MCF 10A (cell line): ENCODE data around the gene SPOCK3. TPM values are rescaled to one million over a fixed set of nuclear protein-coding genes. Genes with fewer than 3 reads are reported as not detected.
"Not testable (repeated sequence)": the region's sequence is repeated elsewhere in the genome, so short reads cannot be mapped to it uniquely, and the experiment has no call there.

Experiments
- BruUV-seq: library from RNA; stranded (reverse); fragments of 400-500 nt; replicated peaks from 2 replicates; lab custom pipeline; 2021; lab: Mats Ljungman, UMichigan
- CTCF ChIA-PET: fragments of 300-600 bp; sonication (Branson Sonifier 250); formaldehyde crosslinking; extraction: SDS; loops from one replicate; lab custom pipeline; 2021; ENCODE audit warnings: antibody characterized with exemption, inconsistent platforms; lab: Yijun Ruan, JAX
- POLR2A ChIA-PET: fragments of 300-600, 350-650 bp; sonication (Branson Sonifier 250); formaldehyde crosslinking; extraction: SDS; loops from one replicate; lab custom pipeline; 2020; ENCODE audit warnings: antibody characterized with exemption, inconsistent platforms; lab: Yijun Ruan, JAX
- DNase-seq: peaks from one replicate; pipeline ENCODE4 v3.0.0-alpha.2; 2018; ENCODE audit not compliant: unreplicated experiment
- H3K27ac Mint-ChIP-seq: one replicate; pipeline ENCODE4 v1.8.0; 2022; ENCODE audit warnings: mild to moderate bottlenecking, low read depth, mixed read lengths; ENCODE audit not compliant: unreplicated experiment
- H3K27me3 Mint-ChIP-seq: one replicate; pipeline ENCODE4 v1.8.0; 2022; ENCODE audit warnings: mixed read lengths; ENCODE audit not compliant: insufficient read depth, unreplicated experiment
- H3K36me3 Mint-ChIP-seq: one replicate; pipeline ENCODE4 v1.8.0; 2022; ENCODE audit warnings: mild to moderate bottlenecking, moderate library complexity, mixed read lengths; ENCODE audit not compliant: insufficient read depth, unreplicated experiment
- H3K4me1 Mint-ChIP-seq: one replicate; pipeline ENCODE4 v1.8.0; 2022; ENCODE audit warnings: mixed read lengths; ENCODE audit not compliant: insufficient read depth, unreplicated experiment
- H3K4me3 Mint-ChIP-seq: one replicate; pipeline ENCODE4 v1.8.0; 2022; ENCODE audit warnings: mild to moderate bottlenecking, moderate library complexity, mixed read lengths; ENCODE audit not compliant: unreplicated experiment
- H3K9me3 Mint-ChIP-seq: one replicate; pipeline ENCODE4 v1.8.0; 2022; ENCODE audit warnings: mixed read lengths; ENCODE audit not compliant: unreplicated experiment
- CTCF ChIP-seq: fragments of 200-600 bp; IDR thresholded peaks from one replicate; pipeline ENCODE4 v1.8.0; 2022; ENCODE audit warnings: antibody characterized with exemption, mild to moderate bottlenecking; ENCODE audit not compliant: unreplicated experiment
- intact Hi-C: fragments of 100-400 bp; cut with micrococcal nuclease; formaldehyde crosslinking; loops from 2 replicates; pipeline ENCODE4 v1.14.1; 2022
- total RNA-seq: library from RNA; stranded (reverse); gene quantifications from 2 replicates; pipeline ENCODE4 v1.2.3, GENCODE V29; 2022

SPOCK3 gene
- total RNA-seq, 1 experiment from 2014 or later: not detected

- Mint-ChIP-seq H3K4me3 (no peak overlapping the region), H3K27ac (no peak overlapping the region), H3K27me3 (no peaks in the 10 kb centered on the region), H3K4me1 (peaks cover 12% of the 10 kb centered on the region), H3K9me3 (no peaks in the 10 kb centered on the region), H3K36me3 (no peaks in the 10 kb centered on the region)
- no peak for TF ChIP-seq CTCF
- no TSS peak for BruUV-seq
- peak; percentile 8 for DNase-seq
- CTCF ChIA-PET: no interaction called here
- POLR2A ChIA-PET: interaction anchor here (1.0 kb wide), 1 partner anchor 17 kb away, joined by 4 read pairs; no protein-coding TSS in a partner anchor
- intact Hi-C loops: no loop called here
Observed at GRCh38 chr4:166882221-166882620, 352.1 kb downstream of the SPOCK3 start.

- Mint-ChIP-seq H3K27ac (no peak overlapping the region), H3K4me1 (peaks cover 6% of the 10 kb centered on the region), H3K9me3 (no peaks in the 10 kb centered on the region), H3K36me3 (no peaks in the 10 kb centered on the region), H3K4me3 (no peak overlapping the region), H3K27me3 (no peaks in the 10 kb centered on the region)
- ChIA-PET CTCF (no interaction called here), POLR2A (interaction anchor here (0.6 kb wide), 2 partner anchors 9 to 693 kb away, joined by 3 read pairs; no protein-coding TSS in a partner anchor)
- intact Hi-C loops: no loop called here
- no peak for TF ChIP-seq CTCF
- no peak for DNase-seq
- no TSS peak for BruUV-seq
Observed at GRCh38 chr4:166875821-166876220, 358.5 kb downstream of the SPOCK3 start.

- H3K27ac Mint-ChIP-seq: peak overlapping the region; percentile 35
- peaks cover 7% of the 10 kb centered on the region for H3K9me3 Mint-ChIP-seq
- H3K36me3 Mint-ChIP-seq: no peaks in the 10 kb centered on the region
- POLR2A ChIA-PET: no interaction called here
- BruUV-seq: no TSS peak
- DNase-seq: no peak
- intact Hi-C loops: no loop called here
- TF ChIP-seq CTCF: no peak
- no peak overlapping the region for H3K4me3 Mint-ChIP-seq
- H3K4me1 Mint-ChIP-seq: peaks cover 8% of the 10 kb centered on the region
- no peaks in the 10 kb centered on the region for H3K27me3 Mint-ChIP-seq
- CTCF ChIA-PET: no interaction called here
Observed at GRCh38 chr4:166862032-166862431, 372.3 kb downstream of the SPOCK3 start.

GRCh38 chr4:166850398-166850797 is 383.9 kb downstream of the SPOCK3 start:
- H3K36me3 Mint-ChIP-seq, H3K9me3 Mint-ChIP-seq, CTCF ChIA-PET, DNase-seq, H3K4me1 Mint-ChIP-seq, H3K4me3 Mint-ChIP-seq, H3K27me3 Mint-ChIP-seq, BruUV-seq, POLR2A ChIA-PET, intact Hi-C loops, H3K27ac Mint-ChIP-seq: not testable (repeated sequence)

GRCh38 chr4:166846939-166847338 is 387.4 kb downstream of the SPOCK3 start:
- ChIA-PET CTCF (no interaction called here), POLR2A (interaction anchor here (0.7 kb wide), 1 partner anchor 23 kb away, joined by 3 read pairs; no protein-coding TSS in a partner anchor)
- no TSS peak for BruUV-seq
- H3K36me3 Mint-ChIP-seq: no peaks in the 10 kb centered on the region
- intact Hi-C loops: no loop called here
- H3K27me3 Mint-ChIP-seq: no peaks in the 10 kb centered on the region
- no peak overlapping the region for H3K27ac Mint-ChIP-seq
- no peaks in the 10 kb centered on the region for H3K4me1 Mint-ChIP-seq
- H3K9me3 Mint-ChIP-seq: no peaks in the 10 kb centered on the region
- TF ChIP-seq CTCF: no peak
- no peak overlapping the region for H3K4me3 Mint-ChIP-seq
- DNase-seq: no peak
